ENCODE data around the gene CTBP2. TPM values are rescaled to one million over a fixed set of nuclear protein-coding genes. Genes with fewer than 3 reads are reported as not detected.

CTBP2 gene
- total RNA-seq, 1 experiment from 2014 or later = 212 TPM

DNA sequence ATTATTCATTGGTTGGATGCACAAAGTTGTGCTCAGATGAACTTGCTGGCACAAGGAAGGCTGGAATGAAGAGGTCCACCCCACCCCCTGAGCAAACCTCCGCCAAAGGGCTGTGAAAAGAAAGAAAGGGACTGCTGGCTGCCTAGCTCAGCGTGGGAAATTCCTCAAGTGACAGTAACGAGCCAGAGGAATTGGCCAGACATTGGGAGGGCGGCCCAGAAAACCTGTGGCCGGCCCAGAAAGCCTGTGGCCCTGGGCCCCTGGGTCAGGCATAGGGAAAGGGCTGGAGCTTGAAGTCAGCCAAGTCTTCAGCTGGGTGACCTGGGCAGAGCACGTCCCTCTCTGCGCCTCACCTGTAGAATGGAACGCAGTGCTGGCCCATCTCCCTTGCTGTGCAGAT is 30.6 kb upstream of the CTBP2 start:
- Histone ChIP-seq H2AFZ (ENCODE audit: low read length) (no peak overlapping the region), H3K56ac (ENCODE audit: insufficient read length, low read depth, low read length) (no peak overlapping the region), H3K27me3 (ENCODE audit: insufficient read depth, low read length) (no peaks in the 10 kb centered on the region), H2BK120ac (ENCODE audit: low read depth, low read length, poor library complexity, severe bottlenecking) (no peak overlapping the region), H2AK5ac (ENCODE audit: insufficient read length, low read length) (no peak overlapping the region), H4K8ac (replicated peaks; ENCODE audit: insufficient read length, low read depth, low read length) (no peak overlapping the region), H4K20me1 (ENCODE audit: control insufficient read depth, insufficient read depth, insufficient read length) (no peaks in the 10 kb centered on the region), H3K9ac (ENCODE audit: extremely low read depth, insufficient read length, low read length) (no peak overlapping the region), H3K79me2 (ENCODE audit: insufficient read depth, low read length) (no peaks in the 10 kb centered on the region), H3K4me2 (ENCODE audit: insufficient read depth, insufficient read length, low read length) (no peak overlapping the region), H2BK20ac (ENCODE audit: low read depth, low read length, poor library complexity, severe bottlenecking) (no peak overlapping the region), H3K9me3 (ENCODE audit: control insufficient read depth, low read depth, low read length) (no peaks in the 10 kb centered on the region), H3K79me1 (ENCODE audit: insufficient read depth, low read depth, low read length, poor library complexity, severe bottlenecking) (no peaks in the 10 kb centered on the region), H3K23me2 (ENCODE audit: insufficient read length, low read depth, low read length, poor library complexity, severe bottlenecking) (no peaks in the 10 kb centered on the region), H3K4ac (ENCODE audit: low read depth, low read length) (no peak overlapping the region), H2BK5ac (ENCODE audit: insufficient read length, low read length) (no peak overlapping the region), H4K5ac (ENCODE audit: insufficient read length, low read depth, low read length) (no peak overlapping the region), H2BK15ac (ENCODE audit: low read depth, low read length) (no peak overlapping the region), H3K4me1 (ENCODE audit: insufficient read depth, low read length) (no peaks in the 10 kb centered on the region), H3K18ac (ENCODE audit: insufficient read length, low read depth, low read length) (no peak overlapping the region), H3K27ac (ENCODE audit: insufficient read length, low read depth, low read length) (no peak overlapping the region), H3K14ac (ENCODE audit: insufficient read depth, low read length) (no peak overlapping the region), H2BK12ac (ENCODE audit: insufficient read length, low read depth, low read length) (no peak overlapping the region), H4K91ac (ENCODE audit: insufficient read length, low read depth, low read length) (no peak overlapping the region), H3T11ph (ENCODE audit: low read length) (no peak overlapping the region), H3K23ac (ENCODE audit: insufficient read length, low read depth, low read length) (no peak overlapping the region)
- TF ChIP-seq, protein P1, sequence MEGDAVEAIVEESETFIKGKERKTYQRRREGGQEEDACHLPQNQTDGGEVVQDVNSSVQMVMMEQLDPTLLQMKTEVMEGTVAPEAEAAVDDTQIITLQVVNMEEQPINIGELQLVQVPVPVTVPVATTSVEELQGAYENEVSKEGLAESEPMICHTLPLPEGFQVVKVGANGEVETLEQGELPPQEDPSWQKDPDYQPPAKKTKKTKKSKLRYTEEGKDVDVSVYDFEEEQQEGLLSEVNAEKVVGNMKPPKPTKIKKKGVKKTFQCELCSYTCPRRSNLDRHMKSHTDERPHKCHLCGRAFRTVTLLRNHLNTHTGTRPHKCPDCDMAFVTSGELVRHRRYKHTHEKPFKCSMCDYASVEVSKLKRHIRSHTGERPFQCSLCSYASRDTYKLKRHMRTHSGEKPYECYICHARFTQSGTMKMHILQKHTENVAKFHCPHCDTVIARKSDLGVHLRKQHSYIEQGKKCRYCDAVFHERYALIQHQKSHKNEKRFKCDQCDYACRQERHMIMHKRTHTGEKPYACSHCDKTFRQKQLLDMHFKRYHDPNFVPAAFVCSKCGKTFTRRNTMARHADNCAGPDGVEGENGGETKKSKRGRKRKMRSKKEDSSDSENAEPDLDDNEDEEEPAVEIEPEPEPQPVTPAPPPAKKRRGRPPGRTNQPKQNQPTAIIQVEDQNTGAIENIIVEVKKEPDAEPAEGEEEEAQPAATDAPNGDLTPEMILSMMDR (conservative IDR thresholded peaks at IDR 0.05) = no peak
- WGBS (ENCODE audit: extremely low coverage, insufficient read length, low lambda C conversion rate) = no CpG with 5 or more reads among the region's 8 CpGs
- no peaks in the 10 kb centered on the region; a peak in 2 of 5 replicates for H3K9me3 Mint-ChIP-seq
- H3K27ac Mint-ChIP-seq = no peak overlapping the region
- peaks cover 10 to 12% of the 10 kb centered on the region in 2 experiments for H3K4me1 Mint-ChIP-seq
- no peak for DNase-seq
- no peak overlapping the region for H3K4me3 Mint-ChIP-seq
- peaks cover 33% of the 10 kb centered on the region for H3K27me3 Mint-ChIP-seq (ENCODE audit: low read depth)
- no peaks in the 10 kb centered on the region for H3K36me3 Mint-ChIP-seq (ENCODE audit: insufficient read depth in 1 of 3, low read depth in 3 of 3)
